Neutrophil (primary cell): ENCODE data around the gene STARD13.

ENCODE experiments used
- H3K27ac ChIP-seq: fragments of 200-600 bp; sonication (generic); 2 replicates; pipeline ENCODE4 v1.5.1; 2016; ENCODE audit warnings: mild to moderate bottlenecking, moderate library complexity
- H3K27me3 ChIP-seq: fragments of 200-600 bp; sonication (generic); 2 replicates; pipeline ENCODE4 v1.6.0; 2016; ENCODE audit warnings: mild to moderate bottlenecking
- H3K36me3 ChIP-seq: fragments of 200-600 bp; sonication (generic); 2 replicates; pipeline ENCODE4 v1.5.1; 2017
- H3K4me1 ChIP-seq, 2 experiments: fragments of 200-600 bp in 1 of 2; sonication (generic) in 1 of 2; 1 replicate in 1 of 2; 2 replicates in 1 of 2; pipeline versions ENCODE4 v1.5.1 to v1.6.1; 2013 to 2016; ENCODE audit warnings: low read depth in 1 of 2, low read length in 1 of 2, mild to moderate bottlenecking in 1 of 2, moderate library complexity in 1 of 2; ENCODE audit not compliant: control insufficient read depth in 1 of 2, insufficient read depth in 1 of 2
- H3K4me3 ChIP-seq, 2 experiments: fragments of 200-600 bp in 1 of 2; sonication (generic) in 1 of 2; 1 replicate in 1 of 2; 2 replicates in 1 of 2; pipeline ENCODE4 v1.5.1; 2013 to 2016; ENCODE audit warnings: low read depth in 1 of 2, low read length in 1 of 2, mild to moderate bottlenecking in 1 of 2, moderate library complexity in 1 of 2
- H3K9me3 ChIP-seq: fragments of 200-600 bp; sonication (generic); 2 replicates; pipeline ENCODE4 v1.5.1; 2016
- CTCF ChIP-seq: fragments of 200-600 bp; sonication (generic); IDR thresholded peaks from 2 replicates; pipeline ENCODE4 v1.5.1; 2016; ENCODE audit warnings: antibody characterized with exemption

STARD13 gene

GRCh38 chr13:33146843-33147611 lies 138.5 kb downstream of the STARD13 start:
- H3K36me3 ChIP-seq: no peaks in the 10 kb centered on the region
- H3K27ac ChIP-seq: no peak overlapping the region
- no peaks in the 10 kb centered on the region for H3K4me1 ChIP-seq
- H3K27me3 ChIP-seq: no peaks in the 10 kb centered on the region
- no peak overlapping the region for H3K4me3 ChIP-seq
- no peak for TF ChIP-seq CTCF
- H3K9me3 ChIP-seq: no peaks in the 10 kb centered on the region

DNA sequence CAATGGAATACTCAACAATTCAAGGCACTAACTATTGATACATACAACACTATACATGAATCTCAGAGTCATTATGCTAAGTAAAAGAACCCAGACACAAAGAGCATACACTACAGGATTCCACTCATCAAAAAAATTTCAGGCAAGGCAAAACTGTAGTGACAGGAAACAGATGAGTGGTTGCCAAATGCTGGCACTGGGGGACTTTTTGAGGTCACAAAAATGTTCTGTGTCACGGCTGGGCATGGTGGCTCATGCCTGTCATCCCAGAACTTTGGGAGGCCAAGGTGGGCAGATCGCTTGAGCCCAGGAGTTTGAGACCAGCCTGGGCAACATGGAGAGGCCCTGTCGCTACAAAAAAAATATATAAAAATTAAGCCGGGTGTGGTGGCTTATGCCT lies 139.9 kb downstream of the STARD13 start:
- Histone ChIP-seq H3K27ac (no peak overlapping the region), H3K4me1 (no peaks in the 10 kb centered on the region), H3K9me3 (no peaks in the 10 kb centered on the region), H3K4me3 (no peak overlapping the region), H3K27me3 (no peaks in the 10 kb centered on the region), H3K36me3 (no peaks in the 10 kb centered on the region)
- TF ChIP-seq CTCF: no peak

- H3K9me3 ChIP-seq: no peaks in the 10 kb centered on the region
- H3K36me3 ChIP-seq: no peaks in the 10 kb centered on the region
- H3K4me1 ChIP-seq: no peaks in the 10 kb centered on the region
- H3K27ac ChIP-seq: no peak overlapping the region
- H3K27me3 ChIP-seq: no peaks in the 10 kb centered on the region
- TF ChIP-seq CTCF: no peak
- no peak overlapping the region for H3K4me3 ChIP-seq
Observed at GRCh38 chr13:33144358-33144784, 141.2 kb downstream of the STARD13 start.

- Histone ChIP-seq H3K27me3 (no peaks in the 10 kb centered on the region), H3K4me1 (no peaks in the 10 kb centered on the region), H3K36me3 (no peaks in the 10 kb centered on the region), H3K4me3 (no peak overlapping the region), H3K9me3 (no peaks in the 10 kb centered on the region), H3K27ac (no peak overlapping the region)
- no peak for TF ChIP-seq CTCF
Observed at GRCh38 chr13:33139780-33140535, 145.6 kb downstream of the STARD13 start.

DNA sequence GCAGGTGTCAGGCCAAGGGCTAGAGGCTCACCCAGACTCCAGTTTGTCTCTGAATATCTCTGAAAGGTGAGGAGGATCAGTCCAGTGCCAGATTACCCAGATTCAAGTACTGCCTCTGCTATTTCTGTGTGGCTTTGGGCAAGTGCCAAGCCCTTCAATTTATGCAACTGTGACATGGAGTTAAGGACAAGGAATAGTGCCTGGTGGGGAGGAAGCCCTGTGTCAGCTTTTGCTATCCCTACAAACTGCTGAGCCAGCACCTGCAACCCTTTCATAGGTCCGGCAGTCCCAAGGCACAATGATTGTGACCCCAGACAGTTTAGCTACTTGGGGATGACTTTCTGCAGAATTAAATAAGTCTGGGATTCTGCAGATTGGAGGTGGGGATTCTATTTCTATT lies 146.4 kb downstream of the STARD13 start:
- no peaks in the 10 kb centered on the region for H3K9me3 ChIP-seq
- H3K27me3 ChIP-seq: no peaks in the 10 kb centered on the region
- H3K4me1 ChIP-seq: no peaks in the 10 kb centered on the region
- no peak overlapping the region for H3K27ac ChIP-seq
- no peak overlapping the region for H3K4me3 ChIP-seq
- no peaks in the 10 kb centered on the region for H3K36me3 ChIP-seq
- no peak for TF ChIP-seq CTCF
